Measurements from ENCODE around the gene TAX1BP3. TPM values are rescaled to one million over a fixed set of nuclear protein-coding genes. Genes with fewer than 3 reads are reported as not detected.

TAX1BP3 gene
- total RNA-seq, 1 experiment from 2014 or later, result 76.3 TPM

- Histone ChIP-seq H3K18ac (ENCODE audit: insufficient read length, low read depth, low read length) (no peak overlapping the region), H2AFZ (ENCODE audit: low read length) (no peak overlapping the region), H3T11ph (ENCODE audit: low read length) (no peak overlapping the region), H3K9me3 (ENCODE audit: control insufficient read depth, low read depth, low read length) (no peaks in the 10 kb centered on the region), H4K20me1 (ENCODE audit: control insufficient read depth, insufficient read depth, insufficient read length) (no peaks in the 10 kb centered on the region), H2BK120ac (ENCODE audit: low read depth, low read length, poor library complexity, severe bottlenecking) (no peak overlapping the region), H3K27me3 (ENCODE audit: insufficient read depth, low read length) (no peaks in the 10 kb centered on the region), H3K9ac (ENCODE audit: extremely low read depth, insufficient read length, low read length) (no peak overlapping the region), H3K14ac (ENCODE audit: insufficient read depth, low read length) (no peak overlapping the region), H3K23ac (ENCODE audit: insufficient read length, low read depth, low read length) (no peak overlapping the region), H3K56ac (ENCODE audit: insufficient read length, low read depth, low read length) (no peak overlapping the region), H2BK12ac (ENCODE audit: insufficient read length, low read depth, low read length) (no peak overlapping the region), H2BK15ac (ENCODE audit: low read depth, low read length) (no peak overlapping the region), H2BK20ac (ENCODE audit: low read depth, low read length, poor library complexity, severe bottlenecking) (no peak overlapping the region), H3K79me1 (ENCODE audit: insufficient read depth, low read depth, low read length, poor library complexity, severe bottlenecking) (no peaks in the 10 kb centered on the region), H3K27ac (ENCODE audit: insufficient read length, low read depth, low read length) (no peak overlapping the region), H3K4me2 (ENCODE audit: insufficient read depth, insufficient read length, low read length) (no peak overlapping the region), H3K4me1 (ENCODE audit: insufficient read depth, low read length) (no peaks in the 10 kb centered on the region; the same call in 1 of the 2 replicates), H2AK5ac (ENCODE audit: insufficient read length, low read length) (no peak overlapping the region), H3K4ac (ENCODE audit: low read depth, low read length) (no peak overlapping the region), H3K23me2 (ENCODE audit: insufficient read length, low read depth, low read length, poor library complexity, severe bottlenecking) (peaks cover 8% of the 10 kb centered on the region), H2BK5ac (ENCODE audit: insufficient read length, low read length) (no peak overlapping the region), H4K8ac (replicated peaks; ENCODE audit: insufficient read length, low read depth, low read length) (no peak overlapping the region), H4K91ac (ENCODE audit: insufficient read length, low read depth, low read length) (no peak overlapping the region), H3K79me2 (ENCODE audit: insufficient read depth, low read length) (no peaks in the 10 kb centered on the region), H4K5ac (ENCODE audit: insufficient read length, low read depth, low read length) (no peak overlapping the region)
- Mint-ChIP-seq H3K9me3 (no peaks in the 10 kb centered on the region), H3K4me3 (no peak overlapping the region), H3K4me1 (peaks cover 20 to 22% of the 10 kb centered on the region in 2 experiments), H3K36me3 (ENCODE audit: insufficient read depth in 1 of 3, low read depth in 3 of 3) (peaks cover 3 to 28% (median 23%) of the 10 kb centered on the region in 3 experiments; a peak in 6 of 7 replicates), H3K27me3 (ENCODE audit: low read depth) (no peaks in the 10 kb centered on the region), H3K27ac (peak overlapping the region in 2 of 3 experiments; percentile 67 to 79; a peak in 4 of 7 replicates)
- no peak for DNase-seq
- no peak for TF ChIP-seq CTCF (conservative IDR thresholded peaks at IDR 0.05)
- no CpG with 5 or more reads among the region's 3 CpGs for WGBS (ENCODE audit: extremely low coverage, insufficient read length, low lambda C conversion rate)
Measured at GRCh38 chr17:3641014-3641413, 27.4 kb downstream of the TAX1BP3 start.
